Skeletal muscle tissue (tissue), 4 donors: ENCODE measurements around the gene SFT2D1. TPM values are rescaled to one million over a fixed set of nuclear protein-coding genes. Genes with fewer than 3 reads are reported as not detected.
"Not testable (repeated sequence)": the region's sequence is repeated elsewhere in the genome, so short reads cannot be mapped to it uniquely, and the experiment has no call there.

Experiments
- H3K27ac ChIP-seq: one replicate; pipeline ENCODE4 v1.7.0; 2013; ENCODE audit warnings: mild to moderate bottlenecking, low read depth, low read length, inconsistent platforms
- H3K27me3 ChIP-seq, 3 donors: one replicate each; pipeline ENCODE4 v1.7.0; 2013; ENCODE audit warnings: low read length in 3 of 3; ENCODE audit not compliant: control insufficient read depth in 3 of 3, insufficient read depth in 3 of 3
- H3K36me3 ChIP-seq, 3 donors: one replicate each; pipeline ENCODE4 v1.7.0; 2013; ENCODE audit warnings: low read length in 3 of 3; ENCODE audit not compliant: control insufficient read depth in 3 of 3, insufficient read depth in 3 of 3
- H3K4me1 ChIP-seq, 3 donors: one replicate each; pipeline ENCODE4 v1.7.0; 2013; ENCODE audit warnings: low read length in 3 of 3, mild to moderate bottlenecking in 3 of 3; ENCODE audit not compliant: control insufficient read depth in 3 of 3, insufficient read depth in 3 of 3
- H3K4me3 ChIP-seq, 3 donors: one replicate each; pipeline ENCODE4 v1.7.0; 2013; ENCODE audit warnings: low read length in 3 of 3
- H3K9ac ChIP-seq, 3 donors: one replicate each; pipeline ENCODE4 v1.7.0; 2013; ENCODE audit warnings: low read length in 3 of 3, mild to moderate bottlenecking in 3 of 3, moderate library complexity in 2 of 3, low read depth in 1 of 3
- H3K9me3 ChIP-seq, 3 donors: one replicate each; pipeline ENCODE4 v1.7.0; 2013; ENCODE audit warnings: low read length in 3 of 3; ENCODE audit not compliant: control insufficient read depth in 3 of 3
- total RNA-seq: library from RNA; depleted of rRNA; stranded (reverse); fragments of >200 nt; gene quantifications from one replicate; pipeline ENCODE4 v1.2.3, GENCODE V29; 2014
- donor health status: Osteomylitis.

SFT2D1 gene
- total RNA-seq, 1 donor from 2014 or later: 20.9 TPM

DNA sequence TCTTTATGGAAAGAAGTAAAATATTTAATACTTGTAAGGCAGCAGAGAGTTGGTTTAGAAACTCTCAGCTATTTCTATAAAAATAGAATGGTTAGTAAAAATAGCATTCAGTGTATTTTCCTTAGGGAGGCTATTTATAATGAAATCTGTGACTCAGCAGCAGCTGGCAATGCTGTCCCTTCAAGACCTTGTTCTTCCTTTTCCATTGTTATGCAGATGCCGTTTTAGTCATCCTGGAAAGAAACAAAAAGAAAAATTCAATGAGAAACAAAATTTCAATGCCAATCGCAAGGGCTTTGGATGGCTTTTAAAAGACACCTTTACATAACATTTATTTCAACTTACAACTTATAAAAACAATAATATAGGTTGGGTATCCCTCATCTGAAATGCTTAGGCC is 22.9 kb upstream of the SFT2D1 start:
- peak overlapping the region; percentile 94 for H3K27ac ChIP-seq
- H3K36me3 ChIP-seq: peaks cover 2 to 21% (median 6%) of the 10 kb centered on the region in 3 donors
- H3K27me3 ChIP-seq: no peaks in the 10 kb centered on the region
- no peaks in the 10 kb centered on the region for H3K9me3 ChIP-seq
- H3K9ac ChIP-seq: peak overlapping the region in 1 of 3 donors; percentile 46
- no peak overlapping the region for H3K4me3 ChIP-seq
- peaks cover 20 to 36% (median 32%) of the 10 kb centered on the region in 3 donors for H3K4me1 ChIP-seq

- H3K9ac ChIP-seq: peak overlapping the region in 2 of 3 donors; percentile 46 to 66
- no peak overlapping the region for H3K4me3 ChIP-seq
- H3K36me3 ChIP-seq: peaks cover 2 to 17% (median 6%) of the 10 kb centered on the region in 3 donors
- H3K9me3 ChIP-seq: no peaks in the 10 kb centered on the region
- H3K27ac ChIP-seq: peak overlapping the region; percentile 94
- peaks cover 20 to 37% (median 33%) of the 10 kb centered on the region in 3 donors for H3K4me1 ChIP-seq
- no peaks in the 10 kb centered on the region for H3K27me3 ChIP-seq
These were observed 22.1 kb upstream of the SFT2D1 start for GRCh38 chr6:166364456-166364855.

GRCh38 chr6:166362427-166362826 is 20.1 kb upstream of the SFT2D1 start:
- H3K9me3 ChIP-seq, H3K9ac ChIP-seq, H3K27ac ChIP-seq, H3K27me3 ChIP-seq, H3K4me3 ChIP-seq: not testable (repeated sequence)
- H3K4me1 ChIP-seq: peaks cover 20 to 37% (median 33%) of the 10 kb centered on the region in 3 donors
- peaks cover 2 to 14% (median 6%) of the 10 kb centered on the region in 3 donors for H3K36me3 ChIP-seq

- Histone ChIP-seq H3K4me3 (no peak overlapping the region), H3K4me1 (peaks cover 20 to 37% (median 33%) of the 10 kb centered on the region in 3 donors), H3K9ac (peak overlapping the region in 1 of 3 donors; percentile 57), H3K9me3 (no peaks in the 10 kb centered on the region), H3K27ac (peak overlapping the region; percentile 40), H3K36me3 (peaks cover 0 to 14% (median 2%) of the 10 kb centered on the region in 3 donors), H3K27me3 (no peaks in the 10 kb centered on the region)
These were observed 18.7 kb upstream of the SFT2D1 start for GRCh38 chr6:166361077-166361429.

DNA sequence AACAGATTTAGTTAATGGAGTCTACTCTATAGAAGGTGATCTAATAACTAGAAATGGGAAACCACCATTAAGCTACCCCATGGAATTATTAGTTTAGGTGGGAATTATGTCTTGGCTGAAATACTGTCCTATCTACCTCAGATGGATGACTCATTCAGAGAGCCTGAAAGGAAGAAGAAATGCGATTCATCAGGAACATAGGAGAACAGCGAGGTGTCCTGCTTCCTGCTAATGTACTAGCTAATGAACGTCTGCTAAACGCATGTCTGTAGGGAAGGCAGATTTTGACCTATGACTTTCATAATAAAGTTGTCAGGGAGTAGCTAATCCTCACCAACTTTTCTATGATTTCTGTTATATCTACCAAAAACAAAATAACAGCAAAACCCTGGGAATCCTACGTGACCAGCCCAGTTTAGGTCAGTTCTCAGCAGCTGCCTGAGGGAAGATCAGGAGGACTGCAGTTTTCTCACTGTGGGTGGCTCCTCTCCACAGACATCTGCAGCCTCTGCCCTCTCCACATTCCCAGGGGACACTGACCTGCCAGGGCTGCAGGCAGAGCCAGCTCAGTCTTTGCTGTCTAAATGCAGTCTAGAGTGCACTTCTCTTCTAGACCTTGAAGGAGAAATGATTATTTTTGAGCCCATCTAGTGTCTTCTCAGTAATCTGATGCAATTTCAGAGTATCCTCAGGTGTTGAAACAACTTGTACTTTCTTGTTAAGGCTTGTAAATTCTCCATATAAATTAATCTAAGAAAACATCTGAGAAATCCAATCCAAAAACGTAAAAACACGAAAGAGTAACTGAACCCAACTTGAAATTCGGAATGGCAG is 18.1 kb upstream of the SFT2D1 start:
- H3K27me3 ChIP-seq: no peaks in the 10 kb centered on the region
- peaks cover 0 to 14% (median 2%) of the 10 kb centered on the region in 3 donors for H3K36me3 ChIP-seq
- no peaks in the 10 kb centered on the region for H3K9me3 ChIP-seq
- H3K9ac ChIP-seq: peak overlapping the region in 1 of 3 donors; percentile 57
- peaks cover 20 to 32% (median 29%) of the 10 kb centered on the region in 3 donors for H3K4me1 ChIP-seq
- H3K4me3 ChIP-seq: no peak overlapping the region
- H3K27ac ChIP-seq: peak overlapping the region; percentile 40

DNA sequence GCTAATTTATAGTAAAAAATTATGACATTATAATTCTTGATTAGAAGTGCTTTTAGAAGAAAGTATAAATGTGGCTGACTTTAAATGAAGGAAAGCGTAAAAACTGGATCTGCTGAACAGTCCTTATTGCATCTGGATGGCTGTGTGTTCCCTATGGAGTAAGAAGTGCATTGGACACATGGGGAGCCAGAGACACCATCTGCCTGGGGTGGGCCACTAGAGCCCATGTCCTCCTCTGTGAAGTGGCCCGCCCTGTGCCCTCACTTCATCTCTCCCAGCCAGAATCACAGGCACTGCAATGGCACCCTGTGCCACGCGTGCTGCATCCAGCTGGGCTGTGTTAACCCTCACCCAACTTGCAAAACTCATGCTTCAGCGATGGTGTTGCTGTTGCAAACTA is 13.2 kb upstream of the SFT2D1 start:
- Histone ChIP-seq H3K4me1 (peaks cover 3 to 8% (median 4%) of the 10 kb centered on the region in 3 donors), H3K4me3 (no peak overlapping the region), H3K9me3 (no peaks in the 10 kb centered on the region), H3K36me3 (no peaks in the 10 kb centered on the region), H3K27me3 (peaks cover 0 to 5% (median 0%) of the 10 kb centered on the region in 3 donors), H3K27ac (no peak overlapping the region), H3K9ac (no peak overlapping the region)

DNA sequence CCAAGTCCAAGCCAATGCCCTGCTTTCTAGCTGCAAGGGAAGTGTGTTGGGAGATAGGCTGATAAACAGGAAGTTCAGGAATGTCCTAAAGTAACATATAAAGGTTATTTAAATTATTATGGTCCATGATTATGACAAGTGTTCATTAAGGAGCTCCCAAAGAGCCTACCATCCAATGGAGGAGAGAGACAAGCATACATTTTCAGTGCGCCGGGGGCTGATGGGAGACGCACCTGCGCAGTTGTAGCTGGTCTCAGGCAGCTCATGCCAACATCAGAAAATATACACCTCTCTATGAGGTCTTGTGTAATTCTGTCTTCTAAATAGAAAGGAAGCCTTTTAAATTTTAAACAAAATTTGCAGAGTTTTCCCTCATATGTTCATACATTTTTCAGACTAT is 12.6 kb upstream of the SFT2D1 start:
- Histone ChIP-seq H3K4me1 (peaks cover 0 to 3% (median 0%) of the 10 kb centered on the region in 3 donors), H3K27ac (no peak overlapping the region), H3K9me3 (no peaks in the 10 kb centered on the region), H3K4me3 (no peak overlapping the region), H3K9ac (no peak overlapping the region), H3K36me3 (no peaks in the 10 kb centered on the region), H3K27me3 (peaks cover 0 to 5% (median 0%) of the 10 kb centered on the region in 3 donors)

DNA sequence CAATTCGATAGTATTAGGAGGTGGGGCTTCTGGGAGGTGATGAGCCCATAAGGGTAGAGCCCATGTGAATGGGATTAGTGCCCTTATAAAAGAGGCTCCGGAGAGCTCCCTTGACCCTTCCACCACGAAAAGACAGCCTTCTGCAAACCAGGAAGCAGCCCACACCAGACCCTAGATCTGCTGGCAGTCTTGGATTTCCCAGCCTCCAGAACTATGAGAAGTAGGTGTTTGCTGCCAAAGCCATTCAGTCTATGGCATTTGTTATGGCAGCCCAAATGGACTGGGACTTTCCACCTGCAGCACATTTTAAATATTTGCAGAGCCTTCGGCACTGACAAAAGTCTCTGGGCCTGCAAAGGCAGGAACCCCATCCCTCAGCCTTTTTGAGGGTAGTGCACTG is 11.8 kb upstream of the SFT2D1 start:
- H3K4me3 ChIP-seq: no peak overlapping the region
- no peaks in the 10 kb centered on the region for H3K36me3 ChIP-seq
- H3K27me3 ChIP-seq: peaks cover 0 to 5% (median 0%) of the 10 kb centered on the region in 3 donors
- H3K4me1 ChIP-seq: peaks cover 0 to 3% (median 0%) of the 10 kb centered on the region in 3 donors
- H3K9me3 ChIP-seq: no peaks in the 10 kb centered on the region
- H3K27ac ChIP-seq: no peak overlapping the region
- no peak overlapping the region for H3K9ac ChIP-seq

DNA sequence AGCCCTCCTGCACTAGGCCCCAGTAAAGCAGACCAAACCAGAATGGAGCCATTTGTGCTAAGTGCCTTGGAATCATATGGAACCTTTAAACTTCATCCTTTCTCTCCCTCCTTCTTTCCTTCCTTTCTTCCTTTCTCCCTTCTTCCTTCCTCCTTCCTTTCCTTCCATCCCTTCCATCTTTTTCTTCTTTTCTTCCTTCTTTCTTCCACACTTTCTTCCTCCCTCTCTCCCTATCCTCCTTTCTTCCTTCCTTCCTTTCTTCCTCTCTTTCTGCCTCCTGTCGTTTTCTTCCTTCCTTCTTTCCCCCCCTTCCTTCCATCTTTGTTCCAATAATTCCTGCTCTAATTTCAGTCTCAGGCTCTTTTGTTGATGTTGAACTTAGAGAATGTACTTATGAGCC is 11.2 kb upstream of the SFT2D1 start:
- no peak overlapping the region for H3K9ac ChIP-seq
- H3K4me3 ChIP-seq: no peak overlapping the region
- H3K27ac ChIP-seq: no peak overlapping the region
- H3K27me3 ChIP-seq: peaks cover 0 to 5% (median 0%) of the 10 kb centered on the region in 3 donors
- no peaks in the 10 kb centered on the region for H3K9me3 ChIP-seq
- peaks cover 0 to 3% (median 0%) of the 10 kb centered on the region in 3 donors for H3K4me1 ChIP-seq
- H3K36me3 ChIP-seq: no peaks in the 10 kb centered on the region

- H3K4me3 ChIP-seq: no peak overlapping the region
- H3K4me1 ChIP-seq: peaks cover 0 to 3% (median 0%) of the 10 kb centered on the region in 3 donors
- H3K9me3 ChIP-seq: no peaks in the 10 kb centered on the region
- no peaks in the 10 kb centered on the region for H3K36me3 ChIP-seq
- no peak overlapping the region for H3K27ac ChIP-seq
- H3K27me3 ChIP-seq: peaks cover 0 to 5% (median 0%) of the 10 kb centered on the region in 3 donors
- no peak overlapping the region for H3K9ac ChIP-seq
These were observed 10.6 kb upstream of the SFT2D1 start for GRCh38 chr6:166352923-166353322.
